ENCODE data around the gene PDE1C.

The PDE1C gene

GRCh38 chr7:31811650-31812461, 258.4 kb downstream of the PDE1C start:
- Histone ChIP-seq H3K36me3 (ENCODE audit: control insufficient read depth, insufficient read depth, low read length) (no peaks in the 10 kb centered on the region), H3K4me3 (ENCODE audit: extremely low read depth, insufficient read depth, low read length, poor library complexity, severe bottlenecking) (no peak overlapping the region), H3K4me1 (ENCODE audit: control insufficient read depth, insufficient read depth, low read length, poor library complexity, severe bottlenecking) (no peaks in the 10 kb centered on the region), H3K9me3 (ENCODE audit: control insufficient read depth, low read length) (no peaks in the 10 kb centered on the region), H3K27ac (ENCODE audit: low read depth, low read length, severe bottlenecking) (peak overlapping the region; percentile 31)
- WGBS, 2 experiments (ENCODE audit: insufficient coverage in 2 of 2): 71 to 100% methylated on average over 1 of the region's 3 CpGs

GRCh38 chr7:31805209-31805818, 264.9 kb downstream of the PDE1C start:
- WGBS, 2 experiments (ENCODE audit: insufficient coverage in 2 of 2): 80 to 90% methylated on average over 1 of the region's 2 CpGs
- no peak overlapping the region for H3K4me3 ChIP-seq (ENCODE audit: extremely low read depth, insufficient read depth, low read length, poor library complexity, severe bottlenecking)
- no peaks in the 10 kb centered on the region for H3K9me3 ChIP-seq (ENCODE audit: control insufficient read depth, low read length)

GRCh38 chr7:31796375-31796774, 273.8 kb downstream of the PDE1C start:
- WGBS, 2 experiments (ENCODE audit: insufficient coverage in 2 of 2): 79 to 94% methylated on average over 3 of the region's 5 CpGs
- no peaks in the 10 kb centered on the region for H3K4me1 ChIP-seq (ENCODE audit: control insufficient read depth, insufficient read depth, low read length, poor library complexity, severe bottlenecking)
- H3K27ac ChIP-seq (ENCODE audit: low read depth, low read length, severe bottlenecking): no peak overlapping the region
- H3K9me3 ChIP-seq (ENCODE audit: control insufficient read depth, low read length): no peaks in the 10 kb centered on the region
- H3K36me3 ChIP-seq (ENCODE audit: control insufficient read depth, insufficient read depth, low read length): no peaks in the 10 kb centered on the region
- no peak overlapping the region for H3K4me3 ChIP-seq (ENCODE audit: extremely low read depth, insufficient read depth, low read length, poor library complexity, severe bottlenecking)

More at GRCh38 chr7:31805209-31805818, 264.9 kb downstream of the PDE1C start:
- H3K4me1 ChIP-seq (ENCODE audit: control insufficient read depth, insufficient read depth, low read length, poor library complexity, severe bottlenecking): no peaks in the 10 kb centered on the region
- H3K27ac ChIP-seq (ENCODE audit: low read depth, low read length, severe bottlenecking): no peak overlapping the region
- H3K36me3 ChIP-seq (ENCODE audit: control insufficient read depth, insufficient read depth, low read length): no peaks in the 10 kb centered on the region

- Histone ChIP-seq H3K4me3 (ENCODE audit: extremely low read depth, insufficient read depth, low read length, poor library complexity, severe bottlenecking) (no peak overlapping the region), H3K27ac (ENCODE audit: low read depth, low read length, severe bottlenecking) (no peak overlapping the region), H3K9me3 (ENCODE audit: control insufficient read depth, low read length) (no peaks in the 10 kb centered on the region), H3K36me3 (ENCODE audit: control insufficient read depth, insufficient read depth, low read length) (no peaks in the 10 kb centered on the region), H3K4me1 (ENCODE audit: control insufficient read depth, insufficient read depth, low read length, poor library complexity, severe bottlenecking) (no peaks in the 10 kb centered on the region)
- WGBS, 2 experiments (ENCODE audit: insufficient coverage in 2 of 2): 100% methylated on average over 1 to 2 of the region's 2 CpGs
These were observed 275.3 kb downstream of the PDE1C start for GRCh38 chr7:31794851-31795344.

- no peak overlapping the region for H3K27ac ChIP-seq (ENCODE audit: low read depth, low read length, severe bottlenecking)
- no peaks in the 10 kb centered on the region for H3K4me1 ChIP-seq (ENCODE audit: control insufficient read depth, insufficient read depth, low read length, poor library complexity, severe bottlenecking)
- 100% methylated on average over 1 of the region's 2 CpGs for WGBS, 2 experiments (ENCODE audit: insufficient coverage in 2 of 2)
- no peaks in the 10 kb centered on the region for H3K9me3 ChIP-seq (ENCODE audit: control insufficient read depth, low read length)
- H3K36me3 ChIP-seq (ENCODE audit: control insufficient read depth, insufficient read depth, low read length): no peaks in the 10 kb centered on the region
- no peak overlapping the region for H3K4me3 ChIP-seq (ENCODE audit: extremely low read depth, insufficient read depth, low read length, poor library complexity, severe bottlenecking)
These were observed 278.3 kb downstream of the PDE1C start for GRCh38 chr7:31791881-31792280.

- Histone ChIP-seq H3K4me1 (ENCODE audit: control insufficient read depth, insufficient read depth, low read length, poor library complexity, severe bottlenecking) (no peaks in the 10 kb centered on the region), H3K4me3 (ENCODE audit: extremely low read depth, insufficient read depth, low read length, poor library complexity, severe bottlenecking) (no peak overlapping the region), H3K36me3 (ENCODE audit: control insufficient read depth, insufficient read depth, low read length) (no peaks in the 10 kb centered on the region), H3K27ac (ENCODE audit: low read depth, low read length, severe bottlenecking) (no peak overlapping the region), H3K9me3 (ENCODE audit: control insufficient read depth, low read length) (no peaks in the 10 kb centered on the region)
- WGBS, 2 experiments (ENCODE audit: insufficient coverage in 2 of 2): 88% methylated on average over 1 of the region's 3 CpGs; no CpG with 5 or more reads in 1 of the 2 experiments
These were observed 281.1 kb downstream of the PDE1C start for GRCh38 chr7:31788883-31789680.

- no peaks in the 10 kb centered on the region for H3K9me3 ChIP-seq (ENCODE audit: control insufficient read depth, low read length)
- H3K36me3 ChIP-seq (ENCODE audit: control insufficient read depth, insufficient read depth, low read length): no peaks in the 10 kb centered on the region
- 100% methylated on average over 1 of the region's 1 CpG; no CpG with 5 or more reads in 1 of the 2 experiments for WGBS, 2 experiments (ENCODE audit: insufficient coverage in 2 of 2)
- no peak overlapping the region for H3K4me3 ChIP-seq (ENCODE audit: extremely low read depth, insufficient read depth, low read length, poor library complexity, severe bottlenecking)
- H3K27ac ChIP-seq (ENCODE audit: low read depth, low read length, severe bottlenecking): no peak overlapping the region
- no peaks in the 10 kb centered on the region for H3K4me1 ChIP-seq (ENCODE audit: control insufficient read depth, insufficient read depth, low read length, poor library complexity, severe bottlenecking)
These were observed 281.8 kb downstream of the PDE1C start for GRCh38 chr7:31788445-31788844.

GRCh38 chr7:31786326-31786725, 283.9 kb downstream of the PDE1C start:
- no peak overlapping the region for H3K27ac ChIP-seq (ENCODE audit: low read depth, low read length, severe bottlenecking)
- WGBS, 2 experiments (ENCODE audit: insufficient coverage in 2 of 2): 75% methylated on average over 2 of the region's 3 CpGs; no CpG with 5 or more reads in 1 of the 2 experiments
- H3K4me1 ChIP-seq (ENCODE audit: control insufficient read depth, insufficient read depth, low read length, poor library complexity, severe bottlenecking): no peaks in the 10 kb centered on the region
- no peaks in the 10 kb centered on the region for H3K36me3 ChIP-seq (ENCODE audit: control insufficient read depth, insufficient read depth, low read length)
- H3K9me3 ChIP-seq (ENCODE audit: control insufficient read depth, low read length): no peaks in the 10 kb centered on the region
- no peak overlapping the region for H3K4me3 ChIP-seq (ENCODE audit: extremely low read depth, insufficient read depth, low read length, poor library complexity, severe bottlenecking)

- Histone ChIP-seq H3K4me3 (ENCODE audit: extremely low read depth, insufficient read depth, low read length, poor library complexity, severe bottlenecking) (no peak overlapping the region), H3K4me1 (ENCODE audit: control insufficient read depth, insufficient read depth, low read length, poor library complexity, severe bottlenecking) (peaks cover 5% of the 10 kb centered on the region), H3K36me3 (ENCODE audit: control insufficient read depth, insufficient read depth, low read length) (no peaks in the 10 kb centered on the region), H3K9me3 (ENCODE audit: control insufficient read depth, low read length) (no peaks in the 10 kb centered on the region), H3K27ac (ENCODE audit: low read depth, low read length, severe bottlenecking) (no peak overlapping the region)
- WGBS, 2 experiments (ENCODE audit: insufficient coverage in 2 of 2): 76 to 80% methylated on average over 1 to 2 of the region's 2 CpGs
These were observed 285.1 kb downstream of the PDE1C start for GRCh38 chr7:31785101-31785500.

- WGBS, 2 experiments (ENCODE audit: insufficient coverage in 2 of 2): 88 to 100% methylated on average over 1 of the region's 2 CpGs
- no peak overlapping the region for H3K27ac ChIP-seq (ENCODE audit: low read depth, low read length, severe bottlenecking)
- peaks cover 5% of the 10 kb centered on the region for H3K4me1 ChIP-seq (ENCODE audit: control insufficient read depth, insufficient read depth, low read length, poor library complexity, severe bottlenecking)
- H3K9me3 ChIP-seq (ENCODE audit: control insufficient read depth, low read length): no peaks in the 10 kb centered on the region
- no peak overlapping the region for H3K4me3 ChIP-seq (ENCODE audit: extremely low read depth, insufficient read depth, low read length, poor library complexity, severe bottlenecking)
- H3K36me3 ChIP-seq (ENCODE audit: control insufficient read depth, insufficient read depth, low read length): no peaks in the 10 kb centered on the region
These were observed 287.0 kb downstream of the PDE1C start for GRCh38 chr7:31783221-31783620.

Measured in mesodermal cell (in vitro differentiated cells).